HepG2 (cell line): ENCODE results near the gene C13orf46. TPM values are rescaled to one million over a fixed set of nuclear protein-coding genes. Genes with fewer than 3 reads are reported as not detected.

ENCODE experiments used
- ATAC-seq: fragments of 200-7000 bp; cut with Tn5 transposase; 3 replicates; pipeline ENCODE4 v1.9.1; 2020; ENCODE audit warnings: mild to moderate bottlenecking, moderate library complexity
- BruUV-seq: library from RNA; stranded (reverse); fragments of 400-500 nt; replicated peaks from 2 replicates; lab custom pipeline; 2021; lab: Mats Ljungman, UMichigan
- CTCF ChIA-PET: fragments of 300-600 bp; formaldehyde crosslinking; extraction: SDS; loops from one replicate; lab custom pipeline; 2021; ENCODE audit warnings: low total read pairs, inconsistent platforms, low intra/inter-chr PET ratio; lab: Yijun Ruan, JAX
- POLR2A ChIA-PET: fragments of 350-600 bp; sonication (Branson Sonifier 250); formaldehyde crosslinking; loops from one replicate; lab custom pipeline; 2020; ENCODE audit warnings: antibody characterized with exemption, inconsistent platforms; lab: Yijun Ruan, JAX
- DNase-seq: peaks from one replicate; pipeline ENCODE4 v3.0.0-alpha.2; 2015; ENCODE audit warnings: low spot score
- FAIRE-seq: peaks from 3 replicates; lab custom pipeline; 2011; peaks lifted over from hg19 to GRCh38; lab: Jason Lieb, UNC
- H2AFZ ChIP-seq: one replicate; pipeline ENCODE4 v1.6.1; 2011; ENCODE audit warnings: low read length, inconsistent platforms
- H3K27ac ChIP-seq: fragments of 300-600 bp; 3 replicates; pipeline ENCODE4 v1.8.0; 2011; ENCODE audit warnings: mixed run types, mild to moderate bottlenecking, mixed read lengths, low read length, inconsistent platforms; ENCODE audit not compliant: insufficient read depth; ENCODE audit errors: extremely low read length
- H3K27me3 ChIP-seq, 2 experiments: fragments of 200-600 bp in 1 of 2; 2 replicates in 1 of 2; 3 replicates in 1 of 2; pipeline versions ENCODE4 v1.6.0 to v1.8.0; 2011; ENCODE audit warnings: low read length in 2 of 2, mild to moderate bottlenecking in 2 of 2, moderate library complexity in 2 of 2, inconsistent platforms in 1 of 2; ENCODE audit not compliant: insufficient read depth in 2 of 2, control insufficient read depth in 1 of 2
- H3K36me3 ChIP-seq, 2 experiments: fragments of 200-600 bp in 1 of 2; replicated peaks in 1 of 2; 2 replicates in 1 of 2; 3 replicates in 1 of 2; pipeline versions ENCODE4 v1.5.1 to v1.8.0; 2011; ENCODE audit warnings: low read length in 2 of 2, inconsistent platforms in 1 of 2; ENCODE audit not compliant: insufficient read depth in 2 of 2, control insufficient read depth in 1 of 2
- H3K4me1 ChIP-seq: 2 replicates; pipeline ENCODE4 v1.5.1; 2012; ENCODE audit warnings: low read length, inconsistent platforms; ENCODE audit not compliant: insufficient read depth
- H3K4me2 ChIP-seq: 2 replicates; pipeline ENCODE4 v1.6.0; 2011; ENCODE audit warnings: low read depth, low read length, inconsistent platforms
- H3K4me3 ChIP-seq, 3 experiments: fragments of 200-600 bp in 1 of 3; sonication (generic), shearing (Covaris generic) in 1 of 3; replicated peaks in 1 of 3; 2 replicates each; pipeline ENCODE4 v1.5.1; 2011 to 2016; ENCODE audit warnings: low read length in 3 of 3, inconsistent platforms in 2 of 3, low read depth in 2 of 3, mild to moderate bottlenecking in 2 of 3, control low read depth in 1 of 3, mixed read lengths in 1 of 3; ENCODE audit not compliant: insufficient read depth in 1 of 3
- H3K79me2 ChIP-seq: one replicate; pipeline ENCODE4 v1.6.1; 2011; ENCODE audit warnings: low read length, inconsistent platforms; ENCODE audit not compliant: insufficient read depth
- H3K9ac ChIP-seq: 2 replicates; pipeline ENCODE4 v1.6.0; 2011; ENCODE audit warnings: mild to moderate bottlenecking, low read depth, low read length, inconsistent platforms; ENCODE audit not compliant: insufficient read depth
- H3K9me3 ChIP-seq: 2 replicates; pipeline ENCODE4 v1.5.1; 2012; ENCODE audit warnings: mild to moderate bottlenecking, low read length
- H4K20me1 ChIP-seq: 2 replicates; pipeline ENCODE4 v1.6.0; 2011; ENCODE audit warnings: inconsistent platforms, mild to moderate bottlenecking, low read length, moderate library complexity; ENCODE audit not compliant: insufficient read depth
- CCDC6 ChIP-seq: sonication (generic); formaldehyde crosslinking; IDR thresholded peaks from 2 replicates; pipeline ENCODE4 v1.8.1; 2022; ENCODE audit warnings: mild to moderate bottlenecking, missing genetic modification reagents, moderate library complexity
- FOSL1 ChIP-seq: sonication (generic); formaldehyde crosslinking; IDR thresholded peaks from 2 replicates; pipeline ENCODE4 v1.9.0; 2021; ENCODE audit warnings: missing genetic modification reagents, borderline replicate concordance
- IKZF1 ChIP-seq: fragments of 450-650 bp; IDR thresholded peaks from 2 replicates; pipeline ENCODE4 v1.7.1; 2016
- MED8 ChIP-seq: sonication (generic); formaldehyde crosslinking; IDR thresholded peaks from 2 replicates; pipeline ENCODE4 v1.8.1; 2023; ENCODE audit warnings: mild to moderate bottlenecking, missing genetic modification reagents; ENCODE audit not compliant: insufficient replicate concordance
- SIN3A ChIP-seq: IDR thresholded peaks from 2 replicates; pipeline ENCODE4 v1.6.1; 2011; ENCODE audit warnings: low read depth, mild to moderate bottlenecking, control low read depth, low read length, borderline replicate concordance
- ZC3H13 ChIP-seq: sonication (generic); formaldehyde crosslinking; IDR thresholded peaks from 2 replicates; pipeline ENCODE4 v1.8.1; 2023; ENCODE audit warnings: mild to moderate bottlenecking, missing genetic modification reagents, moderate library complexity
- ZKSCAN8 ChIP-seq: IDR thresholded peaks from 2 replicates; pipeline ENCODE4 v1.6.1; 2016; ENCODE audit warnings: borderline replicate concordance, missing genetic modification reagents, missing compliant biosample characterization
- ZNF234 ChIP-seq: sonication (generic); formaldehyde crosslinking; conservative IDR thresholded peaks from 2 replicates; pipeline ENCODE4 v1.5.1; 2020; ENCODE audit warnings: mild to moderate bottlenecking, missing genetic modification reagents
- ZNF550 ChIP-seq: sonication (generic); formaldehyde crosslinking; IDR thresholded peaks from 2 replicates; pipeline ENCODE4 v1.4.0; 2020; ENCODE audit warnings: mild to moderate bottlenecking, missing genetic modification reagents, borderline replicate concordance
- ZNF563 ChIP-seq: sonication (generic); formaldehyde crosslinking; IDR thresholded peaks from 2 replicates; pipeline ENCODE4 v1.8.0; 2022; ENCODE audit warnings: mild to moderate bottlenecking, moderate library complexity, missing genetic modification reagents
- ZNF589 ChIP-seq: sonication (generic); formaldehyde crosslinking; conservative IDR thresholded peaks from 2 replicates; pipeline ENCODE4 v1.8.0; 2022; ENCODE audit warnings: mild to moderate bottlenecking, moderate library complexity, missing genetic modification reagents
- ZNF709 ChIP-seq: sonication (generic); formaldehyde crosslinking; IDR thresholded peaks from 2 replicates; pipeline ENCODE4 v1.5.0; 2020; ENCODE audit warnings: mild to moderate bottlenecking, missing genetic modification reagents
- ZNF724P ChIP-seq: sonication (generic); formaldehyde crosslinking; IDR thresholded peaks from 2 replicates; pipeline ENCODE4 v1.8.0; 2022; ENCODE audit warnings: missing genetic modification reagents, borderline replicate concordance
- ZNF879 ChIP-seq: sonication (generic); formaldehyde crosslinking; IDR thresholded peaks from 2 replicates; pipeline ENCODE4 v1.8.1; 2023; ENCODE audit warnings: missing genetic modification reagents
- WGBS: methylation state at CpG from one replicate; pipeline ENCODE4 v1.1.6; 2017; ENCODE audit warnings: low lambda C conversion rate; 5-methylcytosine and 5-hydroxymethylcytosine counted together
- in situ Hi-C: cut with HindIII; loops from 2 replicates; pipeline ENCODE4 v1.10.0; 2017; ENCODE audit warnings: low pct_unique_long_range_greater_than_20kb; ENCODE audit not compliant: extremely low pct_ligation_motif_present
- intact Hi-C: fragments of 100-400 bp; cut with micrococcal nuclease; formaldehyde crosslinking; loops from one replicate; pipeline ENCODE4 v1.10.0; 2022; ENCODE audit not compliant: unreplicated experiment
- polyA plus RNA-seq, 8 experiments: library from polyadenylated mRNA; depleted of rRNA in 3 of 8; stranded (reverse) in 7 of 8; unstranded in 1 of 8; fragments of >200 nt; fragmentation: Illumina TruSeq in 4 of 8; extraction: Trizol in 4 of 8; gene quantifications; 2 replicates each; pipeline versions ENCODE4 v1.2.1 to v1.2.3, GENCODE V29; 2011 to 2016; ENCODE audit warnings: low read depth in 4 of 8, missing spikeins in 1 of 8, mixed read lengths in 1 of 8; ENCODE audit not compliant: insufficient read depth in 1 of 8
- total RNA-seq, 5 experiments: library from RNA; depleted of rRNA; stranded (reverse); fragments of >200 nt; fragmentation: Illumina TruSeq; extraction: Trizol; gene quantifications; 2 replicates each; pipeline ENCODE4 v1.2.3, GENCODE V29; 2016; ENCODE audit warnings: low read depth in 1 of 5
- TF ChIP-seq, protein P1 (sequence below): sonication (generic); formaldehyde crosslinking; IDR thresholded peaks from 2 replicates; pipeline ENCODE4 v1.4.0; 2020; ENCODE audit warnings: missing genetic modification reagents, borderline replicate concordance
- TF ChIP-seq, protein P2 (sequence below): sonication (generic); formaldehyde crosslinking; IDR thresholded peaks from 2 replicates; pipeline ENCODE4 v1.8.1; 2023; ENCODE audit warnings: missing genetic modification reagents, mild to moderate bottlenecking, borderline replicate concordance

C13orf46 gene
- total and polyA plus RNA-seq, 2 of the 13 experiments (the other 11 are each of a cell fraction or from before 2014, with no cell fraction given) = 0.01 TPM; not detected in 1

DNA sequence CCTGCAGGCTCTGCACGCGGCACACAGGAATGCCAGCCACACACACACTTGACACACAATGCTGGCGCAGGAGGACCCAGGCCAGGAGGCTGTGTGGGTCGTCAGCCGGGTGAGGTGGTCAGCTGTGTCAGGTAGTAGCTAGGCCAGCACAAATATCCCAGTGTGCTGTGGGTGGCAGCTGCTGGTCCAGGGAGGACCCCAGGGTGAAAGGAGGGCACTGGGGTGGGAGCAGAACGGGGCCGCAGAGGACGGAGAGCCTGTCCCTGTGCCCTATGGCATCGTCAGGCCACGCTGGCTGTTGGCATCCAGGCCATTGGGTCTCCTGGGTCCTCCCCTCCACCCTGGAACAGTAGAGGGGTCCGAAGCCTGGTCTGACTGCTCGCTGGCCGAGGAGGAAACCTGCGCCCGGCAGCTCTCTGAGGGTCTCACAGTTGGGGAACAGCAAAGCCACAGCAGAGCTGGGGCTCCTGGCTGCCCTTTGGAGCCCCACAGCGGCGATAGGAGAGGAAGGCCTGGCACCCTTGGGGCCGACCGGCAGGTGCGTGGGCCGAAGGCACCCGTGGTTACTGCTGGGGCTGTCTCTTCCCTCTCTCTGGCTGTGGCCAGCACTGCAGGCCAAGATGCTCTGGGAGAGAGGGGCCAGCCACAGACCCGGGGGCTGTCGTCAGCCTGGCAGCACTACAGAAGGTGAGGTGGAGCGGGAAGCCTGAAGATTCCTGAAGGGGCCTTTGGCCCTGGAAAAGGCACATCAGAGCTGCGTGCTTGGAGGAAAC, 27.3 kb downstream of the C13orf46 start:
- Histone ChIP-seq H3K27ac (no peak overlapping the region), H3K27me3 (peaks cover 1 to 4% of the 10 kb centered on the region in 2 experiments; a peak in 2 of 5 replicates), H2AFZ (no peak overlapping the region), H3K36me3 (no peaks in the 10 kb centered on the region), H3K9me3 (no peaks in the 10 kb centered on the region)
- intact Hi-C loops (no loop called here), in situ Hi-C loops (no loop called here)
- no peak for DNase-seq
- BruUV-seq = no TSS peak
- 44% methylated on average over 10 of the region's 26 CpGs for WGBS
- no peak for FAIRE-seq
- no peak for ATAC-seq
- TF ChIP-seq ZNF589 (CRISPR knock-in tag) (no peak), ZC3H13 (CRISPR knock-in tag) (no peak), ZNF724P (CRISPR knock-in tag) (no peak), FOSL1 (CRISPR knock-in tag) (no peak), CCDC6 (no peak), MED8 (no peak), ZNF879 (CRISPR knock-in tag) (no peak), ZNF709 (CRISPR knock-in tag) (no peak), IKZF1 (no peak), ZNF550 (no peak), ZKSCAN8 (no peak), ZNF563 (no peak), SIN3A (no peak), ZNF234 (CRISPR knock-in tag) (no peak)
- TF ChIP-seq, protein P1, sequence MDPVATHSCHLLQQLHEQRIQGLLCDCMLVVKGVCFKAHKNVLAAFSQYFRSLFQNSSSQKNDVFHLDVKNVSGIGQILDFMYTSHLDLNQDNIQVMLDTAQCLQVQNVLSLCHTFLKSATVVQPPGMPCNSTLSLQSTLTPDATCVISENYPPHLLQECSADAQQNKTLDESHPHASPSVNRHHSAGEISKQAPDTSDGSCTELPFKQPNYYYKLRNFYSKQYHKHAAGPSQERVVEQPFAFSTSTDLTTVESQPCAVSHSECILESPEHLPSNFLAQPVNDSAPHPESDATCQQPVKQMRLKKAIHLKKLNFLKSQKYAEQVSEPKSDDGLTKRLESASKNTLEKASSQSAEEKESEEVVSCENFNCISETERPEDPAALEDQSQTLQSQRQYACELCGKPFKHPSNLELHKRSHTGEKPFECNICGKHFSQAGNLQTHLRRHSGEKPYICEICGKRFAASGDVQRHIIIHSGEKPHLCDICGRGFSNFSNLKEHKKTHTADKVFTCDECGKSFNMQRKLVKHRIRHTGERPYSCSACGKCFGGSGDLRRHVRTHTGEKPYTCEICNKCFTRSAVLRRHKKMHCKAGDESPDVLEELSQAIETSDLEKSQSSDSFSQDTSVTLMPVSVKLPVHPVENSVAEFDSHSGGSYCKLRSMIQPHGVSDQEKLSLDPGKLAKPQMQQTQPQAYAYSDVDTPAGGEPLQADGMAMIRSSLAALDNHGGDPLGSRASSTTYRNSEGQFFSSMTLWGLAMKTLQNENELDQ = no peak
- TF ChIP-seq, protein P2, sequence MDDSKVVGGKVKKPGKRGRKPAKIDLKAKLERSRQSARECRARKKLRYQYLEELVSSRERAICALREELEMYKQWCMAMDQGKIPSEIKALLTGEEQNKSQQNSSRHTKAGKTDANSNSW (CRISPR knock-in tag) = no peak
- TF ChIP-seq, all 625 proteins: peak for 0
- Histone ChIP-seq H3K79me2 (no peaks in the 10 kb centered on the region), H4K20me1 (no peaks in the 10 kb centered on the region), H3K9ac (no peak overlapping the region), H3K4me3 (no peak overlapping the region), H3K4me2 (no peak overlapping the region), H3K4me1 (peaks cover 5% of the 10 kb centered on the region; the same call in 1 of the 2 replicates)
- ChIA-PET POLR2A (no interaction called here), CTCF (interaction anchor here (1.5 kb wide), 1 partner anchor 130 kb away, joined by 6 read pairs; no protein-coding TSS in a partner anchor)
